HepG2 (cell line): ENCODE measurements around the gene NID1. TPM values are rescaled to one million over a fixed set of nuclear protein-coding genes. Genes with fewer than 3 reads are reported as not detected.
A peak's percentile ranks its signal among the peaks of the same experiment; 100 is the strongest.

Experiments used
- ADNP ChIP-seq: sonication (generic); formaldehyde crosslinking; IDR thresholded peaks from 2 replicates; pipeline ENCODE4 v1.4.0; 2020; ENCODE audit warnings: missing genetic modification reagents
- ATF1 ChIP-seq: IDR thresholded peaks from 2 replicates; pipeline ENCODE4 v1.6.1; 2016; ENCODE audit warnings: mild to moderate bottlenecking, control low read depth
- EEA1 ChIP-seq: sonication (generic); formaldehyde crosslinking; IDR thresholded peaks from 2 replicates; pipeline ENCODE4 v1.5.1; 2020; ENCODE audit warnings: mild to moderate bottlenecking, missing genetic modification reagents, borderline replicate concordance
- ELF3 ChIP-seq: IDR thresholded peaks from 2 replicates; pipeline ENCODE4 v1.6.1; 2016; ENCODE audit warnings: missing genetic modification reagents, missing compliant biosample characterization
- FOSL1 ChIP-seq: sonication (generic); formaldehyde crosslinking; IDR thresholded peaks from 2 replicates; pipeline ENCODE4 v1.9.0; 2021; ENCODE audit warnings: missing genetic modification reagents, borderline replicate concordance
- FOXM1 ChIP-seq: sonication (generic); formaldehyde crosslinking; IDR thresholded peaks from 2 replicates; pipeline ENCODE4 v1.5.0; 2020; ENCODE audit warnings: missing genetic modification reagents
- GATAD1 ChIP-seq: IDR thresholded peaks from 2 replicates; pipeline ENCODE4 v1.6.1; 2016; ENCODE audit warnings: missing genetic modification reagents, missing compliant biosample characterization
- IRF1 ChIP-seq: sonication (generic); formaldehyde crosslinking; IDR thresholded peaks from 2 replicates; pipeline ENCODE4 v1.4.0; 2020; ENCODE audit warnings: low read depth, mild to moderate bottlenecking, missing genetic modification reagents
- IRF2 ChIP-seq: IDR thresholded peaks from 2 replicates; pipeline ENCODE4 v1.6.1; 2018; ENCODE audit warnings: missing genetic modification reagents, missing compliant biosample characterization
- KAT2B ChIP-seq: fragments of 150-350 bp; IDR thresholded peaks from 2 replicates; pipeline ENCODE4 v1.6.1; 2014; ENCODE audit warnings: low read depth, low read length, borderline replicate concordance
- KMT2B ChIP-seq: IDR thresholded peaks from 2 replicates; pipeline ENCODE4 v1.6.1; 2016; ENCODE audit warnings: missing genetic modification reagents, missing compliant biosample characterization
- PAXIP1 ChIP-seq: sonication (generic); formaldehyde crosslinking; conservative IDR thresholded peaks from 2 replicates; pipeline ENCODE4 v1.4.0; 2020; ENCODE audit warnings: mild to moderate bottlenecking, missing genetic modification reagents, moderate library complexity
- RBAK ChIP-seq: sonication (generic); formaldehyde crosslinking; IDR thresholded peaks from 2 replicates; pipeline ENCODE4 v1.5.1; 2020; ENCODE audit warnings: mild to moderate bottlenecking, missing genetic modification reagents
- RBFOX2 ChIP-seq: fragments of 200-400 bp; formaldehyde crosslinking; IDR thresholded peaks from 2 replicates; pipeline ENCODE4 v1.6.1; 2017; ENCODE audit warnings: low read depth, mild to moderate bottlenecking, low read length
- SNAI1 ChIP-seq: sonication (generic); formaldehyde crosslinking; IDR thresholded peaks from 2 replicates; pipeline ENCODE4 v1.5.0; 2020; ENCODE audit warnings: mild to moderate bottlenecking, missing genetic modification reagents, borderline replicate concordance
- SOX5 ChIP-seq: IDR thresholded peaks from 2 replicates; pipeline ENCODE4 v1.6.1; 2016; ENCODE audit warnings: borderline replicate concordance
- TFDP2 ChIP-seq: sonication (generic); formaldehyde crosslinking; IDR thresholded peaks from 2 replicates; pipeline ENCODE4 v1.4.0; 2020; ENCODE audit warnings: missing genetic modification reagents
- ZNF264 ChIP-seq: sonication (generic); formaldehyde crosslinking; IDR thresholded peaks from 2 replicates; pipeline ENCODE4 v1.4.0; 2020; ENCODE audit warnings: missing genetic modification reagents
- ZNF564 ChIP-seq: sonication (generic); formaldehyde crosslinking; IDR thresholded peaks from 2 replicates; pipeline ENCODE4 v1.8.1; 2023; ENCODE audit warnings: mild to moderate bottlenecking, missing genetic modification reagents
- ZNF570 ChIP-seq: sonication (generic); formaldehyde crosslinking; IDR thresholded peaks from 2 replicates; pipeline ENCODE4 v1.4.0; 2020; ENCODE audit warnings: mild to moderate bottlenecking, missing genetic modification reagents, borderline replicate concordance
- ZNF710 ChIP-seq: sonication (generic); formaldehyde crosslinking; IDR thresholded peaks from 2 replicates; pipeline ENCODE4 v1.5.0; 2020; ENCODE audit warnings: mild to moderate bottlenecking, missing genetic modification reagents, borderline replicate concordance
- ZNF747 ChIP-seq: sonication (generic); formaldehyde crosslinking; IDR thresholded peaks from 2 replicates; pipeline ENCODE4 v1.8.1; 2023; ENCODE audit warnings: missing genetic modification reagents, mild to moderate bottlenecking, borderline replicate concordance
- polyA plus RNA-seq, 8 experiments: library from polyadenylated mRNA; depleted of rRNA in 3 of 8; stranded (reverse) in 7 of 8; unstranded in 1 of 8; fragments of >200 nt; fragmentation: Illumina TruSeq in 4 of 8; extraction: Trizol in 4 of 8; gene quantifications; 2 replicates each; pipeline versions ENCODE4 v1.2.1 to v1.2.3, GENCODE V29; 2011 to 2016; ENCODE audit warnings: low read depth in 4 of 8, missing spikeins in 1 of 8, mixed read lengths in 1 of 8; ENCODE audit not compliant: insufficient read depth in 1 of 8
- total RNA-seq, 5 experiments: library from RNA; depleted of rRNA; stranded (reverse); fragments of >200 nt; fragmentation: Illumina TruSeq; extraction: Trizol; gene quantifications; 2 replicates each; pipeline ENCODE4 v1.2.3, GENCODE V29; 2016; ENCODE audit warnings: low read depth in 1 of 5

Gene NID1
- total and polyA plus RNA-seq, 2 of the 13 experiments (the other 11 are each of a cell fraction or from before 2014, with no cell fraction given): 50.2 to 56.1 TPM

GRCh38 chr1:236064674-236065508 lies at the start of gene NID1 (continued):
- TF ChIP-seq PAXIP1 (CRISPR knock-in tag) (peak; percentile 67), ELF3 (CRISPR knock-in tag) (peak; percentile 51; the same call in 1 of the 2 replicates), KAT2B (no peak), SOX5 (peak; percentile 63; the same call in 1 of the 2 replicates), RBAK (no peak), IRF2 (no peak), TFDP2 (peak; percentile 91; the same call in 1 of the 2 replicates), GATAD1 (CRISPR knock-in tag) (0 out of 2 replicates have a peak, but pooled peaks have one; percentile 39), EEA1 (no peak), ZNF747 (CRISPR knock-in tag) (peak; percentile 83), SNAI1 (CRISPR knock-in tag) (0 out of 2 replicates have a peak, but pooled peaks have one; percentile 34), ZNF264 (CRISPR knock-in tag) (0 out of 2 replicates have a peak, but pooled peaks have one; percentile 63), ATF1 (CRISPR knock-in tag) (no peak), FOXM1 (CRISPR knock-in tag) (no peak), KMT2B (no peak; the same call in 1 of the 2 replicates), IRF1 (CRISPR knock-in tag) (no peak), ADNP (CRISPR knock-in tag) (0 out of 2 replicates have a peak, but pooled peaks have one; percentile 9), FOSL1 (CRISPR knock-in tag) (peak; percentile 41; the same call in 1 of the 2 replicates), ZNF564 (CRISPR knock-in tag) (peak; percentile 74; the same call in 1 of the 2 replicates), ZNF710 (peak; percentile 59; the same call in 1 of the 2 replicates), ZNF570 (no peak), RBFOX2 (peak; percentile 96)
